HL-60 (cell line): ENCODE measurements around the gene ASCC2.
"Not testable (repeated sequence)": the region's sequence is repeated elsewhere in the genome, so short reads cannot be mapped to it uniquely, and the experiment has no call there.

Source experiments
- DNase-seq, 2 experiments: peaks; one replicate each; pipeline ENCODE4 v3.0.0-alpha.2; 2010 to 2020; ENCODE audit warnings: low read depth in 1 of 2, low spot score in 1 of 2
- H3K27ac ChIP-seq: fragments of 250-450 bp; sonication (Bioruptor Pico); replicated peaks from 2 replicates; pipeline ENCODE4 v1.5.1; 2020; ENCODE audit warnings: mild to moderate bottlenecking, moderate library complexity
- H3K27me3 ChIP-seq: fragments of 250-450 bp; sonication (Bioruptor Pico); 2 replicates; pipeline ENCODE4 v1.5.1; 2021; ENCODE audit warnings: mild to moderate bottlenecking, moderate library complexity; ENCODE audit not compliant: insufficient read depth, poor library complexity, severe bottlenecking
- H3K4me3 ChIP-seq: replicated peaks from 2 replicates; pipeline ENCODE4 v1.5.1; 2011; ENCODE audit warnings: mild to moderate bottlenecking, control low read depth, low read length; ENCODE audit not compliant: insufficient read depth
- CTCF ChIP-seq: IDR thresholded peaks from one replicate; pipeline ENCODE4 v1.5.1; 2011; ENCODE audit warnings: low read length, control low read depth, inconsistent platforms; ENCODE audit not compliant: insufficient read depth
- GABPA ChIP-seq: IDR thresholded peaks from 2 replicates; pipeline ENCODE4 v1.6.1; 2012; ENCODE audit warnings: low read depth
- POLR2AphosphoS5 ChIP-seq: IDR thresholded peaks from 2 replicates; pipeline ENCODE4 v1.6.1; 2012; ENCODE audit warnings: low read depth
- REST ChIP-seq: IDR thresholded peaks from 2 replicates; pipeline ENCODE4 v1.6.1; 2012; ENCODE audit warnings: low read depth; ENCODE audit not compliant: insufficient replicate concordance
- SPI1 ChIP-seq: IDR thresholded peaks from 2 replicates; pipeline ENCODE4 v1.6.1; 2012; ENCODE audit warnings: low read depth, mild to moderate bottlenecking, borderline replicate concordance

ASCC2 gene

GRCh38 chr22:29755889-29756288 lies 82.2 kb downstream of the ASCC2 start:
- no peaks in the 10 kb centered on the region for H3K27me3 ChIP-seq
- DNase-seq, result no peak
- H3K27ac ChIP-seq, result no peak overlapping the region
- no peak for TF ChIP-seq SPI1
- H3K4me3 ChIP-seq, result no peak overlapping the region

- H3K27me3 ChIP-seq, DNase-seq, H3K27ac ChIP-seq, H3K4me3 ChIP-seq: not testable (repeated sequence)
Measured at GRCh38 chr22:29754658-29755395, 83.2 kb downstream of the ASCC2 start.

GRCh38 chr22:29753808-29754657 lies 84.0 kb downstream of the ASCC2 start:
- TF ChIP-seq CTCF, result no peak
- TF ChIP-seq REST, result no peak
- no peak for TF ChIP-seq SPI1
- no peak for TF ChIP-seq GABPA
- no peak for TF ChIP-seq POLR2AphosphoS5
- Histone ChIP-seq H3K27ac (no peak overlapping the region), H3K4me3 (no peak overlapping the region), H3K27me3 (no peaks in the 10 kb centered on the region)
- no peak for DNase-seq

GRCh38 chr22:29751669-29752068 lies 86.4 kb downstream of the ASCC2 start:
- H3K4me3 ChIP-seq, result no peak overlapping the region
- H3K27ac ChIP-seq, result peak overlapping the region; percentile 88
- no peaks in the 10 kb centered on the region for H3K27me3 ChIP-seq
- TF ChIP-seq GABPA (no peak), CTCF (no peak), REST (no peak), SPI1 (no peak), POLR2AphosphoS5 (no peak)
- DNase-seq, result no peak
